Measurements from ENCODE around the gene ASXL3.

- TF ChIP-seq CTCF (IDR thresholded peaks at IDR 0.05; ENCODE audit: low read depth, low read length, poor library complexity, severe bottlenecking) (no peak), EZH2phosphoT487 (IDR thresholded peaks at IDR 0.05; ENCODE audit: borderline replicate concordance, low read length) (no peak)
Observed at GRCh38 chr18:33594799-33595198, 16.8 kb downstream of the ASXL3 start.

All from DOHH2 (cell line).